NCI-H146 treated with DMSO at 0.1 percent for 48 hours (cell line): ENCODE measurements around the gene LRPAP1.
"Not testable (repeated sequence)": the region's sequence is repeated elsewhere in the genome, so short reads cannot be mapped to it uniquely, and the experiment has no call there.

Experiments used
- DNase-seq: peaks from one replicate; lab custom pipeline; 2025; ENCODE audit not compliant: unreplicated experiment; lab: John Stamatoyannopoulos, UW

LRPAP1 gene

DNA sequence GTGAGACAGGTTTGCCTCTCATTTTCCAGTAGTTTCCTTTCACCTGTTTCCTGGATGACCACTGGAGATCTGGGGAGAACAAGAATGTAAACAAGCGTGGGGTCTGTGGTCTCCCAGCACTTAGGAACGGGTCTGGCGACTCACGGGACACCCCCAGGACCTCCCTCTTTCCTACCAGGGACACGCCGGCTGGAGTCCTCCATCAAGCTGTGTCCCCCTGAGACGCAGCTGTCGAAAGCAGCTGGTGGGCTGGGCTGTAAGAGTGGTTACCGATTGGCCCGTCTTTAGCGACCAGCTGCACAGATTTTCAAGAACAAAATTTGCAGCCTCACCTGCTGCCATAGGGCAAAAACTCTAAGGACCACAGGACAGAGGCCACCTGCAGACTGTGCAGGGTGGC, 11.9 kb downstream of the LRPAP1 start:
- DNase-seq: no peak

GRCh38 chr4:3519468-3520264, 12.6 kb downstream of the LRPAP1 start:
- no peak for DNase-seq

- DNase-seq: no peak
Observed at GRCh38 chr4:3518941-3519340, 13.3 kb downstream of the LRPAP1 start.

DNA sequence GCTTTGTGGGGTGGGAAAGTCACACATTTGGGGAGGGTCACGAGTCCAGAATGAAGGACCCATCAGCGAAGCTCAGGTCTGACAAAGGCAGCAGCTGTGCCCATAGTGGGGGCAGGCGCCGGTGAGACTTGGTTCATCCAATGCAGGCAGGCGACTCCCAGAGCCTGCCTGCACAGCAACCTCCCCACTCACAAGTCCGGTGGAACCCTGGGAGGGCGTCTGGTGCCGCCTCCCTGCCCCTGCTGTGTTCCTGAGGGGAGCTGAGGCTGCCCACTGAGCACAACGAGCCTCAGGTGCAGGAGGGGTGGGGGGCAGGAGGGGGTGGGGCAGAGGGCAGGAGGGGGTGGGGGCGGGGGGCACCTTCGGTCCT, 13.7 kb downstream of the LRPAP1 start:
- DNase-seq: no peak

- no peak for DNase-seq
Observed at GRCh38 chr4:3517731-3518510, 14.3 kb downstream of the LRPAP1 start.

- DNase-seq: no peak
Observed at GRCh38 chr4:3516836-3517730, 15.1 kb downstream of the LRPAP1 start.

- DNase-seq: no peak
Observed at GRCh38 chr4:3516061-3516835, 16.0 kb downstream of the LRPAP1 start.

DNA sequence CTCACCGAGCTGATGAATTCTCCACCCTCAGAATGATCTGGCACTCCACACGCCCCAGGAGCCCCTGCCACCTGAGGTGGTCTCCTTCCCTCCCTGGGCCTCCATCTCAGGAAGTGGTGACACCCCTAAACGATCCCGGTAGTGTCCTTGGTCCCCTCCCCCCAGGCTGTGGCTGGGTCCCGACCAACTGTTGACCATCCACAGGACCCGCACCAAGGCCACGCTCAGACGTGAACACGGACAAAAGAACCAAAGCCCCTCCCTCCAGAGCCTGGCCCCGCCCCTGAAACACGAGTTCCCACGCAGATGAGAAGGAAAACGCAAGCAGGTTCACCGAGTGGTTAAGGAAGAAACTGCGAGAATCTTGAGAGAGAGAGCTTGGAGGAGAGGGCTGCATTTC, 16.6 kb downstream of the LRPAP1 start:
- DNase-seq: no peak

- no peak for DNase-seq
Observed at GRCh38 chr4:3514806-3515501, 17.3 kb downstream of the LRPAP1 start.

DNA sequence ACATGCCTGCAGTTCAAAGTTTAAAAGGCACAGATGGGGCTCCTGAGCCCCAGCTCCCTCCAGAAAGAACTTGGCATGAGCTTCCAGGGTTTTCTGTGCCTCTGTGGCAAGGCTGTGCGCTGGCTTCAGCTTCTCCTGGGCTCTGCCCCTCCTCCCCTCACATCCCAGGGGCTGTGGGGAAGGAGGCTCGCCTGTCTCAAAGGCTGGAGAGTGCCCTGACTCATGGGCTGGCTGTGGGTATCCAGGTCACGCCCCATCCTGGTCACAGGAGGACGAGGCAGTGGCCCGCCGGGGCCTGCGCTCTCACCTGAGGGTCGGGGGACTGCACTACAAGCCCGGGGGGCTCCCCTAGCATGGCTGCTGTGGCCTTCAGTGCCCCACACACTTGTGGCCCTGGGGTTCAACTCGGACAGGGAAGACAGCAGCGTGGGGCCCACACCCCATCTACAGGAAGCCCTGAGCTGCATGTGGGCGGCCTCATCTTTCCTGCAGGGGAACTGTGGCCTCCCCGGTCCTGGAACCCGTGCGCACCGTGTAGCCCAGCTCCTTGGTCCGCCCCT, 17.9 kb downstream of the LRPAP1 start:
- no peak for DNase-seq

GRCh38 chr4:3513807-3514206, 18.4 kb downstream of the LRPAP1 start:
- no peak for DNase-seq

DNA sequence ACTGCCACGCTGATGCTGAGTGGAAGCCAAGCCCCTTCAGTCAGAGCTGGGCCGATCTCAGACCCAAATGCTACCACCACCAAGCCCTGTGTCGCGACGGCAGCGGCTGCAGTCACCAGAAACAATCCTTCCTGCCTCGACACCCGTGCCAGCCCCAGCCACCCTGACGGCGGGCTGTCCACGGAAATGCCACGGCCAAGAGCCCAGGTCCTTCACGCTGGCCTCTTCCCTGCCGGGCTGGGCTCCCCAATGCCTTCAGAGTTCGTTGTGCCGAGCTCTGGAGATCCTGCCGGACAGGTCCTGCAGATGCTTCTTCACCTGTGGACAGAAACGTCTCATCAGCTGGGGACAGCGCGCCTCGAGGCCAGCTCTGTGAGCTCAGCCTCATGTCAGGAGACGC, 19.5 kb downstream of the LRPAP1 start:
- no peak for DNase-seq

GRCh38 chr4:3512279-3512678, 19.9 kb downstream of the LRPAP1 start:
- DNase-seq: no peak

DNA sequence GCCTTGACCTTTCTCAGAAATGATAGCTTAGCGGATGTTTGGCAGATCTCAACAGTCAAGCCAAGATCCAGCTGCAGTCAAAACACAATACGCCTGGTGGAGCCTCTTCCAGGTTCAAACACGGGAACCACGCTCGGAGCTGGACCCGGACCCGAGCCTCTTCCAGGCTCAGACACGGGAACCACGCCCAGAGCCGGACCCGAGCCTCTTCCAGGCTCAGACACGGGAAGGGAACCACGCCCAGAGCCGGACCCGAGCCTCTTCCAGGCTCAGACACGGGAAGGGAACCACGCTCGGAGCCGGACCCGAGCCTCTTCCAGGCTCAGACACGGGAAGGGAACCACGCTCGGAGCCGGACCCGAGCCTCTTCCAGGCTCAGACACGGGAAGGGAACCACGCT, 20.6 kb downstream of the LRPAP1 start:
- not testable (repeated sequence) for DNase-seq

GRCh38 chr4:3511187-3511586, 21.0 kb downstream of the LRPAP1 start:
- DNase-seq: no peak

GRCh38 chr4:3510481-3510880, 21.7 kb downstream of the LRPAP1 start:
- no peak for DNase-seq

DNA sequence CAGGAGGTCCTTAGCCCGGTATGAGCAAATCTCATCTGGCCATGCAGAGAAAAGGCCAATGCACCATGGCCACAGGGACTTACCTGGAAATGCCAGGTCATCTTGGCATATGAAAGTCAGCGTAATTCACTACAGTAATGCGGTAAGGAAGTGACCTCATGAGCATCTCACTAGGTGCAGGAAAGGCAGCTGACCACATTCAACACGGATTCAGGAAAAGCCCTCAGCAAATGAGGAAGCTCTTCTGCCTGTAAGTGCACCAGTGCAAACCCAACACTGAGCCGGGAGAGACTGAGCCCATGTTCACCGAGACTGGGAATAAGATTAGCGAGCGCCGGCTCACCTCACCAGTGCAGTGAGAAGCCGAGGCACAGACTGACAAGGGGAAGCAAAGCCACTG, 23.7 kb downstream of the LRPAP1 start:
- no peak for DNase-seq

GRCh38 chr4:3505231-3505630, 27.0 kb downstream of the LRPAP1 start:
- DNase-seq: no peak

DNA sequence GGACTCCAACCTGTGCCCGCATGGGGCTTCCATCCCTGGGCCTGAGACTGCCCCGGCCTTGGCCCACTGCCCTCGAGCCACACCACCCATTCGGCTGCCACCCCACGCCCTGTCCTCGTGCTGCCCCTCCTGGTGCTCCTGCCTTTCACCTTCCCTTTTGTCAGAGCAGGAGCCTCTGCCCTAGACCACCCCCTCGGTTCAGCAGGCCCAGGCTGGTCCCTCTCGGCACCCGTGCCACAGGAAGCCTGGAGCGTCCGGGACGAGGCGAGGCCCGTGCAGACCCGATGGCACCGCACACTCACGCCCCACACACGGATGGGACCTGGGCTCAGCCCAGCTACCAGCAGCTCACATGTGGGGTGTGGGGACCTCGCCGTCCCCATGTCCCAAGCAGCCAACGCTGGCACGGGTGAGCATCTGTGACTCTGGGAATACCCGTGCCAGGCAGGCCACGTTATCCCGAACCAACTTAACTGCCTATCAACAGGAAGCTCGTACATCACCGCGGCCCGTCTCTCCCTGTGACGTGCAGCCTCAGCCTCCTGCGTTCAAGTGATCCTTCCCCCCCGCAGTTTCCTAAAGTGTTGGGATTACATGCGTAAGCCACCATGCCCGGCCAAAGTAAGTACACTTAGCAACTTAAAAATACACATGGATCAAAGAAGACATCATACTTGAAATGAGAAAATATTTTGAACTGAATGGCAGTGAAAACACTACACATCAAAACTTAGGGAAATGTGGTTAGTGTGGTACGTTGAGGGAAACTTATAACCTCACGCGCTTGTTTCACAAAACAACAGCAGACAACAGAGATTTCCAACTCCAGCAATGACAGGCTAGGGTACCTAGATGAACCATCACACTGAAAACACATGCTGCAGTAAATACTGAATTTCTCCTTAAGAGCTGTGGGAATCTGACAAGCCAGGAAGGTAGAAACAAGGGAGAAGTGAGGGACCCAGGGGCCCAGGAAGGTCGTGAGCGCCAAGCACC, 29.0 kb downstream of the LRPAP1 start:
- DNase-seq: no peak
